ENCODE measurements around the gene NPDC1.
"Not testable (repeated sequence)": the region's sequence is repeated elsewhere in the genome, so short reads cannot be mapped to it uniquely, and the experiment has no call there.

Gene NPDC1

GRCh38 chr9:137035507-137035834, 10.5 kb downstream of the NPDC1 start:
- DNase-seq (ENCODE audit: low spot score) (no peak), ATAC-seq (ENCODE audit: low read depth) (peak; percentile 20)
- Histone ChIP-seq H3K36me3 (ENCODE audit: low read depth) (peaks cover 9% of the 10 kb centered on the region), H3K9me3 (ENCODE audit: severe bottlenecking) (no peaks in the 10 kb centered on the region), H3K4me3 (ENCODE audit: severe bottlenecking) (no peak overlapping the region), H3K27me3 (ENCODE audit: insufficient read depth, poor library complexity, severe bottlenecking) (no peaks in the 10 kb centered on the region), H3K4me1 (ENCODE audit: insufficient read depth, poor library complexity, severe bottlenecking) (peaks cover 4% of the 10 kb centered on the region), H3K27ac (ENCODE audit: poor library complexity, severe bottlenecking) (no peak overlapping the region)
- peak; percentile 69 for TF ChIP-seq CTCF (IDR thresholded peaks at IDR 0.05; ENCODE audit: poor library complexity, severe bottlenecking)

- no peak overlapping the region for H3K27ac ChIP-seq (ENCODE audit: poor library complexity, severe bottlenecking)
- peaks cover 9% of the 10 kb centered on the region for H3K36me3 ChIP-seq (ENCODE audit: low read depth)
- H3K9me3 ChIP-seq (ENCODE audit: severe bottlenecking), result no peaks in the 10 kb centered on the region
- ATAC-seq (ENCODE audit: low read depth) (peak; percentile 82), DNase-seq (ENCODE audit: low spot score) (no peak)
- H3K4me1 ChIP-seq (ENCODE audit: insufficient read depth, poor library complexity, severe bottlenecking), result peaks cover 4% of the 10 kb centered on the region
- H3K27me3 ChIP-seq (ENCODE audit: insufficient read depth, poor library complexity, severe bottlenecking), result no peaks in the 10 kb centered on the region
- TF ChIP-seq CTCF (IDR thresholded peaks at IDR 0.05; ENCODE audit: poor library complexity, severe bottlenecking), result peak; percentile 94
- H3K4me3 ChIP-seq (ENCODE audit: severe bottlenecking), result no peak overlapping the region
These were observed 11.1 kb downstream of the NPDC1 start for GRCh38 chr9:137034709-137035506.

- TF ChIP-seq CTCF (IDR thresholded peaks at IDR 0.05; ENCODE audit: poor library complexity, severe bottlenecking), result no peak
- no peak for ATAC-seq (ENCODE audit: low read depth)
- no peak for DNase-seq (ENCODE audit: low spot score)
- no peak overlapping the region for H3K4me3 ChIP-seq (ENCODE audit: severe bottlenecking)
- peaks cover 9% of the 10 kb centered on the region for H3K36me3 ChIP-seq (ENCODE audit: low read depth)
- no peak overlapping the region for H3K27ac ChIP-seq (ENCODE audit: poor library complexity, severe bottlenecking)
- H3K9me3 ChIP-seq (ENCODE audit: severe bottlenecking), result no peaks in the 10 kb centered on the region
- peaks cover 4% of the 10 kb centered on the region for H3K4me1 ChIP-seq (ENCODE audit: insufficient read depth, poor library complexity, severe bottlenecking)
- no peaks in the 10 kb centered on the region for H3K27me3 ChIP-seq (ENCODE audit: insufficient read depth, poor library complexity, severe bottlenecking)
These were observed 11.8 kb downstream of the NPDC1 start for GRCh38 chr9:137034039-137034708.

- H3K27ac ChIP-seq (ENCODE audit: poor library complexity, severe bottlenecking); DNase-seq (ENCODE audit: low spot score); ATAC-seq (ENCODE audit: low read depth); H3K27me3 ChIP-seq (ENCODE audit: insufficient read depth, poor library complexity, severe bottlenecking); H3K4me1 ChIP-seq (ENCODE audit: insufficient read depth, poor library complexity, severe bottlenecking); H3K36me3 ChIP-seq (ENCODE audit: low read depth); H3K9me3 ChIP-seq (ENCODE audit: severe bottlenecking); H3K4me3 ChIP-seq (ENCODE audit: severe bottlenecking): not testable (repeated sequence)
These were observed 12.5 kb downstream of the NPDC1 start for GRCh38 chr9:137033481-137033880.

GRCh38 chr9:137032858-137033257, 13.1 kb downstream of the NPDC1 start:
- no peaks in the 10 kb centered on the region for H3K27me3 ChIP-seq (ENCODE audit: insufficient read depth, poor library complexity, severe bottlenecking)
- no peak overlapping the region for H3K4me3 ChIP-seq (ENCODE audit: severe bottlenecking)
- H3K9me3 ChIP-seq (ENCODE audit: severe bottlenecking), result no peaks in the 10 kb centered on the region
- no peak for TF ChIP-seq CTCF (IDR thresholded peaks at IDR 0.05; ENCODE audit: poor library complexity, severe bottlenecking)
- H3K36me3 ChIP-seq (ENCODE audit: low read depth), result no peaks in the 10 kb centered on the region
- H3K4me1 ChIP-seq (ENCODE audit: insufficient read depth, poor library complexity, severe bottlenecking), result peaks cover 4% of the 10 kb centered on the region
- no peak overlapping the region for H3K27ac ChIP-seq (ENCODE audit: poor library complexity, severe bottlenecking)
- DNase-seq (ENCODE audit: low spot score), result no peak
- no peak for ATAC-seq (ENCODE audit: low read depth)
